IPS DF 19.7 (cell line): ENCODE measurements around the gene LRCOL1.

ENCODE experiments used
- DNase-seq: peaks from one replicate; pipeline ENCODE4 v3.0.0-alpha.2; 2013; ENCODE audit warnings: low read depth, low spot score

Gene LRCOL1

DNA sequence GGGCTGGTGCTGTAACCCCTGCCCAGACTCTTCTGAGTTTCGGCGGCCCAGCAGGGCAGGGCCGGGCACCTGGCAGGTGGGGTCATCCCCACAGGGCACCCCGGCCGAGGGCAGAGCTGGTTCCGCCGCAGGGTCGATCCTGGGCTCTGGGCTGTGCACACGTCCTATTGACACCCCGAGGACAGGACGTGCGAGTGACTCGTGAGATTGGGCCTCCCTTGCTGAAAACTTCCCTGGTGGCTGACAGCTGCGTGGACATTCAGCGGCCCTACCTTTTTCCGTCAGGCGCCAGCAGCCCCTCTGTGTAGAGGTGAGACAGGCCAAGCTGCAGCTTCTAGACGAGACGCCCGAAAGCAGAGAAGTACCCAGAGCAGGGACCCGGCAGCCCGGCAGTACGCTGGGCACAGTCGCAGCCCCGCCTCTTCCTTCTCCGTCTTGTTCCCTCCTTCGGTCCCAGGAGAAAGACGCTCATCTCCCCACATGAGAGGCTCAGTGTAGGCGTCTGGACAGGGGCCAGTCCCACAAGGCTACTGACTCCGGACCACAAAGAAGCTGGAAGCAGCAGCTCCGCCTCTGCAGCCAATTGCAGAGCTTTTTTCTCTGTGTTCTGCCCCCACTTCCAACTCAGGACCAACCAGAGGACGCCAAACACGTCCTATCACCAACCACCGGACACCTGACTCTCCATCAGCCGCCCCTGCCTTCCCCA is at the start of gene LRCOL1:
TSS of gene LRCOL1 (minus strand) at position 532 of the 709 bp plus-strand sequence. CDS start 4,331 bp downstream, outside the sequence.
- no peak for DNase-seq

DNA sequence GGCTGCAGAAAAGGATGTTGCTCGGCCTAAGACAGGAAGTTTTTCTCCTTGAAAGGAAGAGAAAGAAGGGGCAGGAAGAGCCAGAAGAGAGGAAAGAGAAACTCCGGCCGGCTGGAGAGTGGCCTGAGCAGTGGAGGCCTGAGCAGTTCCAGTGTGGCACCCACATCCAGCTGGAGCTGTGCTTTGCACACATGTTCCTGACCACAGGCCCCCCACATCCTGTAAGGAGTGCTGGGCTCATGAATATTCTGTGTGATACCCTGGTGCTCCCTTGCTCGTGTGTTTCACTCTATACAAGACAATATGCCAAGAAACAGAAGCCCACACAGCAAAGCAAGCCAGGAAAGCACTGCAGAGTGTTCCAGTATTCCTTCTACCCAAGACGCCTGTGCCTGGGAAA is 49.7 kb upstream of the LRCOL1 start:
- no peak for DNase-seq

DNA sequence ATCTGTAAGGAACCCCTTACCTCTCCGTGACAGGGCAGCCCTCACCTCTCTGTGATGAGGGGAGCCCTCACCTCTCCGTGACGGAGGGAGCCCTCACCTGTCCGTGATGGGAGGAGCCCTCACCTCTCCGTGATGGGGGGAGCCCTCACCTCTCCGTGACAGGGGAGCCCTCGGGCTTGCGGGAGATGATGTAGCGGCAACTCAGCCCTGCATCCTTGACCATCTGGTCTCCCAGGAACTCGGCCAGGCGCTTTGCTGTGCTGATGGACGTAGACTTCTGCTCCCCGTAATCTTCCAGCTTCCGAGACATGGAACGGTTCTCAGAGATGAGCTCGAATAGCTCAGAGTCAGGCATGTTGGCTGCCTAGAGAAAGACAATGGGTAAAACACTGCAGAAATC is 48.8 kb upstream of the LRCOL1 start:
- no peak for DNase-seq

DNA sequence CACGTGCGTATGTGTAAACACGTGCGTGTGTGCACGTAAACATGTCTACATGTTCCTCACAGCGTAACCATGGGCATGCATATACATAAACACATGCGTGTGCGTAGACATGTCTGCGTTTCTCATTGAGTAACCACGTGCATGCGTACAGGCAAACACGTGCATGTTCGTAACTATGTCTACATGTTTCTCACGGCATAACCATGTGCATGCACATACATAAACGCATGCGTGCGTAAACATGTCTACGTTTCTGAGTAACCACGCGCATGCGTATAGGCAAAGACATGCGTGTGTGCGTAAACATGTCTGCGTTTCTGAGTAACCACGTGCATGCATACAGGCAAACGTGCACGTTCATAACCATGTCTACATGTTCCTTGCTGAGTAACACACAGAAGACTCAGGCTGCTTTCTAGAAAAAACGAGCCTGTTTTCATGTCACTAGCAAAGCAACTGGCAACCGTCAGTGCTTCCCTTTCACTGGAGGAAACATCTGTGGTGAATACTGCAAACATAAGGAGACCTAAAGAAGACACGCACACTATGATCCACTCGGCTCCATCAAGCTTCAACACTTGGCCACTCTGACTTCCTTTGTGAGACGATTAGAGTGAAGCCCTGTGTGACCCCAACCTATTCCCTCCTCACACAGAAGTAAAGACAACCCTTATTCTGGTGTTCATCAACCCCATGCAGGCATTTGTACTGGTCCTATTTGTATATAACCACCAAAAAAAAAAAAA is 47.9 kb upstream of the LRCOL1 start:
- no peak for DNase-seq

DNA sequence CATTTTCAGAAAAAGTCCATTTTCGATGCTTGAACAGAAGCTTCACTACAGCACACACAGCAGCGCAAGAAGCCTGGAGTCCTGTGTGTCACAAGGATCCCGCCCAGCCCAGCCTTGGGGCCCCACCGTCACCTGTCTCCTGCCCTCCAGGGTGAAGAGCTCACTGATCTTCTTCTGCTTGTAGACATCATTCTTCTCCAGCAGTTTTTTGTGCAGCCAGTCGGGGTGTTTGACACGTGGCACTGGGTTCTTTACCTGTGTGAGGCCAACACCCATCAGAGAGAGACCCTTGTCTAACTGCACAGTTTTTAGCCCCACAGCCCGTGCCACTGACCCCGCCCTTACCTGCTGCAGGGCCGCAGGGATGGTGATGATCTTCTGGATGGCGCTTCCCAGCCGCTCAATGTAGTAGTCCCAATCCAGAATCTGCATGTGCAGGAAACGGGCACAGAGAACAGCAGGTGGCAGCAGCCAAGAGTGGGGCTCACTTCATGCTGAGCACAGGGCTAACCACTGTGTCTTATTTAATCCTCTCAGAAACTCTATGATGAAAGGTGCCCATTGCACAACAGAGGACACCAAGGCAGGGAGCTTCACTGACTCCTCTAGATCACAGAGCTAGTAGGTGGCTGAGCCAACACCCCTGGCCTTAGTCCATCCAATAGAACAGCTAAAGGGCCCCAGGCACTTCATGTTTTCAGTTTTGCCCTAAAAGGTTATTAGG is 46.8 kb upstream of the LRCOL1 start:
- no peak for DNase-seq

DNA sequence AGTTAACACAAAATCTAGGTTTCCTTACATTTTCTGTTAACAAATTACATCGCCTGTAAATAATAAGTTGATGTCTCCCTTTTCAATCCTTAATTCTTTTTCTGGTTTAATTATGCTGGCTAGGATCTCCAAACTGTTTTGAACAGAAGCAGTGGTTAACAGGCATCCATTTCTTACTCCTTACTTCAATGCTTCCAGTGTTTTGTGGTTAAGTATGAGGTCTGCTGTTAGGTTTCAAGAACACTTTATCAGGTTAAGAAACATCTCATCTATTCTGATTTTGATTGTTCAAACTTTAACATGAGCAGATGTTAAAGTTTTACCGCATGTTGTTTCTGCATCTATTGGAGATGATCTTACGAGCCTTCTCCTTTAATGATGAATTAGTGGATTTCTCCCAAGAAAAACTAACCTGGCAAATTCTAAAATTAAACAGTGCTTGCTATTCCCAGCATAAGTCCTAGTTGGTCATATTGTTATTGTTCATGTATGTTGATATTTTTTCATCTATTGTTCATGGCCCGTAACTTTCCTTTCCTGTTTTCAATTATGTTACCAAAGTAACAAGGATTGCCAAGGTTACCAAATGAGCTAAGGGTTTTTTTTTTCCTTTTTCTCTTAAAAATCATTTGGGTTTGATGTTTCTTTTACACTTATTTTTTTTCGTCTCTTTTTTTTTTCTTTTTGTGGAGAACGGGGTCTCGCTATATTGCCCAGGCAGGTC is 43.3 kb upstream of the LRCOL1 start:
- no peak for DNase-seq

DNA sequence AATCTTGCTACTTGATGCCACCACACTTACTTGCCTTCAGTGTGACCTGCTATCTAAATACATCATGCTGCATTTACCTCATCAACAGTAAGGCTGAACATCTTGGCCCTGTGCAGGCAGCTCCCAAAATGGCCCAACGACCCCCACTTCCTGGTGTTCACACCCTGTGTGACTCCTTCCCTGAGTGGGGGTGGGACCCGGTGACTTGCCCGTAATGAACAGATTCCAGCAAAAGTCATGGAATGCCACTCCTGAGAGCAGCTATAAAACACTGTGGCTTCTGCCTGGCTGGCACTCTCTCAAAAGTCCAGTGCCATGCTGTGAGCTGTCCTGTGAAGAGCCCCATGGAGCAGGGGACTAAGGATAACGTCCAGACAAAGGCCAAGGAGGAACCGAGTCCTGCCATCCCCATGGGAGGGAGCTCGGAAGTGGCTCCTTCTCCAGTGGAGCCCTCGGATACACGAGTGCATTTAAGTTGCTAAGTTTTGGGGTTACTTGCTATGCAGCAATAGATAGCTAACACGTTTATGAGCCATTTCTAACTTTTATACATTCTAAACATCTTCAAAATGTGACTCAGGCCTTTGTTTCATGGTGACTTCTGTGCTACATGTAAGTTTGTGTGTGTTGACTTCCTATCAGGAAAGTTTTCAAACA is 41.2 kb upstream of the LRCOL1 start:
- no peak for DNase-seq

DNA sequence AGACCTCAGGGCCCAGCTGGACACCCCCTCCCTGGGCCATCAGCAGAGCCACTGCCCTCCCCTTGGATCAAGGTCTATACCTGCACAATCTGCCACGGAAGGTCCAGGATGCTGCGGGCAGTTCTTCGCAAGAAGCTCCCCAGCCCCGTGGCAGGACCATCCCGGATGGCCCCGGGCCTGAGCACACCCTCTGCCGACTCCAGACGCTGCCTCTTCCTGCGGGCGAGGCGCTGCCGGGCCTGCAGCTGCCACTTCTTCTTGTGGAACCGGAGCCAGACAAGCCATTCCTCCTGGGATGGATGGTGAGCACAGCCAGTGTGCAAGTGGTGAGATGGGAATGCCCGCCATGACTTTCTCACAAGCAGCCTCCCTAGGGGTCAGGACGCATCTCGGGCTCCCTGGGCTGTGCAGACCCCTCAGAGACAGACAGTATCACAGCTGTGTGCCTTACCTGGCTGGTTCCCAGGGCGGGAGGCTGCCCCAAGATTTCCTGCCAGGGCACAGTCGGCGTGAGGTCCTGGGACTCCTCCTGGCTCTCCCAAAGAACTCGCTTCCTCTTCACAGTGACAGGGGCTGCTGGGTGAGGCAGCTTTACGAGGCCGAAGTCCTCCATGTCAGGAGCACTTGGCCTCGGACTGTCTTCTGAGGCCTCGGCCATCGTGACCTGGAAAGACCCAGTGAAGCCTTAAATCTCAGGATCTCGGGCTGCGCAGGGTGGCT is 39.0 kb upstream of the LRCOL1 start:
- no peak for DNase-seq

DNA sequence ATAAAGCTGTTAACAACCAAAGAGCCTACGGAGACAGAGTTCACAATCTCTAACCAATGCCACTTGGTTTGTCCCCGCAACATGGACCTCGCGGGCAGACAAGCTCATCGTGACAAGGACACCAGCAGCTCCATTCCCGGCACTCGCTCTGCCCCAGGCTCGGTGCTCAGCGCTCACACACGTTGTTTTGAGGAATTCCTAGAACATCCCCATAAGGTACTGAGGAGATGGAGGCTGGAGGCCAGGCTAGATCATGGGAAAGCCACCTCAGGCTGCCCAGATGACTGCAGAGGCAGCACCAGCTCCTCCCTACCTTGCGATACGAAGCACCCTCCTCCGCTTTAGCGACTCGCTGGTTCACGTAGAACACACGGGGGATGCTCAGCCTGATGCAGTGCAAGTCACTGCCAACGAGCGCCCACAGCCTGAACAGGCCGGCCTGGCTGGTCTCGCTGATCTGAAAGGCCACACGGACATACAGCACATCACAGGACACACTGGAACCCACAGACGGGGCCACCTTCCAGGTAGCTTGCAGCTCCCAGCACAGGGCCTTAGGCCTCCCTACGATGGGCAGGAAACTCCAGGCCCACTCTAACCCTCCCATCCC is 38.3 kb upstream of the LRCOL1 start:
- DNase-seq = no peak

DNA sequence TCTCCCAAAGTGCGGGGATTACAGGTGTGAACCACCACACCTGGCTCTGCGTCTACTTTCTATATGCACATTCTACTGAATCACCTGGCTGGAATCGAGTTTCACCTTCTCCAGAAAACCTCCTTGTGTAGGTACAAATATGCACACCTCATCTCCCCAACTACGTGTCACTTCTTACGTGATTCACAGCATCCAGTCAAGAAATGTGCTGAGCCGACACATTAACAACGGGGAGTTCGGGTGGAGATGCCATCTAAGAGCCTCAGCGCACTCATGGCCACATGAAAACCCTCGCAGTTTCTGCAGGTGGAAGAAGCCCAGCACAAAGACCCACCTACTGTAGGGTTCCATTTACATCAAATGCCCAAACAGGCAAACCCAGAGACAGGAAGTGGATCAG is 37.5 kb upstream of the LRCOL1 start:
- DNase-seq = no peak

DNA sequence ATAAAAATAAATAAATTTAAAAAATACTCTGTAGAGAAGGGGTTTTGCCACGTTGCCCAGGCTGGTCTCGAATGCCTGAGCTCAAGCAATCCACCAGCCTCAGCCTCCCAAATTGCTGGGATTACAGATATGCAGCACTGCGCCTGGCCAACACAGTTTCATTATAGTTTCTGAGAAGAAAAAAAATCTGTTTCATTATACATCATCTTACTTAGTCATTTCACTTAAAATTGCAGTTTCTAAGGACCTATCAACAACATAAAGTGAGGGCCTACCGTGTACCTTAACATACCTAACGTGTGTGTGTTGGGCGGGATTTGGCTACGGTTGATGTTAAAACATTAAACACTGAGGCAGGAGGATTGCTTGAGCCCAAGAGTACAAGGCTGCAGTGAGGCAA is 36.5 kb upstream of the LRCOL1 start:
- DNase-seq = no peak

DNA sequence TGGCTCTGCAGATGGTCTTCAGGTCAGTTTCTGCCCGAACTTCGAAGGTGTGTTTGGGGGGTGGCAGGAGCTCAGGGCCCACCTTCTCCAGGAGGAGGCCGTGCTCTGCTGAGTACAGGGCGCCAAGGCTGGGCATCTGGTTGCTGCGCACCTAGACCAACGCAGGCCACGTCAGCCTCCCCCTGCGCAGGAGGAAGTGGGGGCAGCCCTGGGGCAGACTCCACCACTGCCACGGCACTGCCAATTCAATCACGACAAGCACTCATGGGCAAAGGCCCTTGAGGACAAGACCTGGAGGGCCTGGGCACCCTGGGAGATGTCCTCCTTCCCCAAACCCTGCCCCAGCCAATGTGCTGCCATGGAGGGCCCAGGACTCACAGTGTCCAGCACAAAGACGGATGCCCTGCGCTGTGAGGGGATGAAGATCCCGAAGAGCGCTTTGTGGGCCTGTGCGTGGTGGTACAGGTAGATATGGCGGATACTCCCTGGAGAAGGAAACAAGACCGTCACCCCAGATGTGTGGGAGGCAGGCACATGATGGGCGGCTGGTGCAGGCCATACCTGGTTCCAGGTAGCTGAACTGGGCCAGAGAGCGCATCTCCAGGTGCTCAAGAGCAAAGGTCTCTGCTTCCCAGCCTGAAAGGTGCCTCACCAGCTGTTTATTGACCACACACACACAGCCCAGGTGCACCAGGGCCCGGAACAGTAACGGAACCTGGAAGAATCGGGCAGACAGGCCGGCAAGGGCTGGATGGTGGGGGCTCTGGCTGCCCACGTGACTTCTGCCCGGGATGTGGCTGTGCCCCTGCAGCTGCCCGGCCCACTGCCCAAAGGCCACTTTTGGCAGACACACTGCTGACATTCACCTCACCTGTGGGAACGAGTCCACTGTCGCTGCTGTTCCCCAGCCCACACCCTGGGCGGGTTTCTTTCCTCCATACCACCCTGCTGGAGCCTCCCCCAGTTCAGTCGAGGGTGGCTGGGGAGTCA is 32.8 kb upstream of the LRCOL1 start:
- no peak for DNase-seq

DNA sequence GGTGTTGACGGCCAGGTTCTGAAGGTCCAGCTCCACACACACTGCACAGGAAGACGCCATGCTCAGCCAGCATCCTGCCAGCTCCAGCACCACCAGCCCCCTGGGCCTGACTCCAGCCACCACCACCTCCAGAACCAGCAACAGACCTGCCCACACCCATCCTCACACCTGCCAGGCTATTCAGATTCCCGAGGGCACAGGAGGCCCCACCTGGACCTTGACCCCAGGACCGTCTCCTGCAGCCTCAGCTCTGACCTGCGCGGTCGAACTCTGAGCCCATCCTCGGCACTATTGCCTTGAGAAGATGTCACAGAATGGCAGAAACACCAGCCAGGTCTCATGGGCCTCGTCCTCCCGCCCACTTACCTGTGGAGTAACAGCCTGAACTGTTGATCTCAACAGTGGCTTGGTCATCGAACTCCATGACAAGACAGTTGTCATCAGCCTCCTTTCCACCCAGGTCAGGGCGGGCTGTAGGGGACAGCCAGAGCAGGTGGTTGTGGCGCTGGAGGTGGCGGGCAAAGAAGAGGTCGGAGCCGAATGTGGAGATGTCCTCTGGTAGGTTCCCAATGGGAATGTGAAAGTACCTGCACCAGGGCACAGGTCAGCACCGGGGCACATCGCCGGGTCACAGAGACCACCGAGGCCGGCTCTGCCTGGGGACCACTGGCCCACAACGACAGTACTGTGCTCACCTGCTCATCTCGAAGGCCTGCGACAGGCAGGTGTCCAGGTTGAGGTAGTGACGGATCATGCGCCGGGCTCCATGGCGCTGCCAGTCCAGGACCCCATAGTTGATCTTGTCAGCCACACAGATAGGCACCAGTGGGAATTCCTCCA is 31.6 kb upstream of the LRCOL1 start:
- DNase-seq = no peak

DNA sequence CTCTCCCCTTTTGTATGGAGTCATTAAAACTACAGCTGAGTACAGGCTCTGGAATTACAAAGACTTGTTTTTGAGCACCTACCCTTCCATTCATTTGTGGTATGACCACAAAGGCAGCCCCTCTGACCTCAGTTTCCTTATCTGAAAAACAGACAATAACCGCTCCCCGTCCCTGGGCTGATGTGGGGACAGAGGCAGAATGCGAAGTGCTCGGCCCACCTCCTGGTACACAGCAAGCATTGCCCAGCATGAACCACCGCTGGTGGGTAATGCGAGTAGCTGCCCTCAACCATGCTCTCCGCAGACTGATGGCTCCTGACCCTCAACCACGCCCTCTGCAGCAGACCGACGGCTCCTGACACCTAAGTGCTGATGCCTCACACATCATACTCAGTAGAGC is 30.6 kb upstream of the LRCOL1 start:
- no peak for DNase-seq

DNA sequence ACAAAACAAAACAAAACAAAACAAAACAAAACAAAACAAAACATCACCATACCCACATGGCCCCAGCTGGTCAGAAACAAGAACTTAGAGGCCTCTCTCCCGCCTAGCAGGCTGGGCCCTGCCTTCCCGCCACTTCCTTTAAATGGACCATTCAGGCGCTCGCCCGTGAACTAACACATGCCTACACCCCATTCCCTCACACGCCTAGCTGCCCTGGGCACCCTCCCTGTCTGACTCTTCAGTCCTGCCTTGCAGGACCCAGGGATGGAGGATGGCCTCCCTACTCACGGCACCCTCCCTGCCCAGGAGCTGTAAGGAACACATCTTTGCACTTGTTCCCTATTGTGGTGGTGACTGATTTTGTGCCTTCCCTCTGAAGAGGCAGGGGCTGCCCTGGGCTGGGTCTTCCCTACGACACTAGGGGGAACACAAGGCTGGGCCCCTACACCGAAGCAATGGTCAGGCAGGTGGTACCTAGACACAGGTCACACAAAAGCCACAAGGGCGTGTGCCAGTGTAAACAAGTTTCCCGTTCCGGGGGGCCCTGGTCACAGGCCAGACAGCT is 29.7 kb upstream of the LRCOL1 start:
- DNase-seq = no peak

DNA sequence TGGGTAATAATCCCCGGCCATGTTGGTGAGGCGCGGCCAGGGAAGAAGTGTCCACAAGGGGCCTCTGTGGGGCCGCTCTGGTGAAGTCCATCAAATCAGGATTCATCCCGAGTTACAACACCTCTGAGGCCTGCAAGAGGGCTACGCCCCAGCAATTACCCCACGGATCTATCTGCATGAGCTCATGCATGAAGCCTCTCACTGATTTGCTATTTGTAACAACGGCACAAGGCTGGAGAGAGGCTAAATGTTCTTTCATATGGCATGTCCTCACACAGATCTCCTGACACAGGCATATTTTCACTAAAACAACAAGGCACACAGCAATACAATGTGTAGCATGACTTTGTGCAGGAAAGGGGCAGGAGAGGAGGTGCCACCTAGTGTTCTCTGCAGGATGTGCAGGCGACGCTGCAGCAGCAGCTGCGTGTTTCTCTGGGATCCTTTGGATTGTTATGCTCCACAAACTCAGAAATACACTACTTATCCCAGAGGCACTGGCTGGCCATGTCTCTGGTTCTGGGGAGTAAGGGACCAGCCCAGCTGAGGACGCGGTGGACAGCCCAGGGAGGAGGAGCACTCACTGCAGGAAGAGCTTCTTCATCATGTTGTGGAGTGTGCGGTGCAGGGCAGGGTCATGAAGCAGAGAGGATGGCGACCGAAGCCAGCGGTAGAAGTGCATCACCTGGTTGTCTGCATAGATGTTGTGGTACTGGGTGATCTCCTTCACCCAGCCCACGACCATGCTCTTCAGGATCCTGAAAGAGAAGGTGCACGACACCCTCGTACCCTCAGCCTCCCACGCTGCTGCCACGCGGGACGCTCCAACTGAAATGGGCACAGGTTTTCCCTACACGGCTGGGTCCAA is 28.4 kb upstream of the LRCOL1 start:
- DNase-seq = no peak

DNA sequence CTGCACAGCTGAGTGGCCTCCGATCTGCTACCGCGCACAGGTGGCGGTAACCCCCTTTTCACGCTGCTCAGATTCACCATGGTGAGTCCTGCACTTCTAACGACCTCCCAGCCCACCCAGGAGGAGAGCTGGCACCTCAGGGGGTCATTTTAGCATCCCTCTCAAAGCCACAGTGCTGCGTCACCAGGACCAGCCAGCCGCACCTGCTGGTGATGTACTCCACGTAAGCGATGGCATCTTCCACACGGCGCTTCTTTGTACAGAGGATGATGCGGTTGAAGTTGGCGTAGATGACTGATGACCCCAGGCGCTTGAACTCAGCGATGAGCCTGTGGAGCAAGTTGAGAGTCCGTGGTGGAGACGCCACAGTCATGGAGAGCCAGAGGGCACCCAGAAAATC is 27.4 kb upstream of the LRCOL1 start:
- no peak for DNase-seq
